PC-3 (cell line): Measurements from ENCODE around the gene RAPGEF4.

Experiments
- EZH2 ChIP-seq: fragments of 300-600 bp; sonication (generic); IDR thresholded peaks from one replicate; pipeline ENCODE4 v1.6.1; 2017; ENCODE audit warnings: antibody characterized with exemption, mild to moderate bottlenecking, low read length; ENCODE audit not compliant: unreplicated experiment
- EZH2phosphoT487 ChIP-seq: fragments of 300-600 bp; sonication (generic); IDR thresholded peaks from 2 replicates; pipeline ENCODE4 v1.6.1; 2018; ENCODE audit warnings: mild to moderate bottlenecking, antibody characterized with exemption, low read length, borderline replicate concordance
- TF ChIP-seq, protein P1 (sequence below): fragments of 300-600 bp; sonication (generic); conservative IDR thresholded peaks from 2 replicates; pipeline ENCODE4 v1.5.1; 2017; ENCODE audit warnings: antibody characterized with exemption, low read depth, mild to moderate bottlenecking, low read length

DNA sequence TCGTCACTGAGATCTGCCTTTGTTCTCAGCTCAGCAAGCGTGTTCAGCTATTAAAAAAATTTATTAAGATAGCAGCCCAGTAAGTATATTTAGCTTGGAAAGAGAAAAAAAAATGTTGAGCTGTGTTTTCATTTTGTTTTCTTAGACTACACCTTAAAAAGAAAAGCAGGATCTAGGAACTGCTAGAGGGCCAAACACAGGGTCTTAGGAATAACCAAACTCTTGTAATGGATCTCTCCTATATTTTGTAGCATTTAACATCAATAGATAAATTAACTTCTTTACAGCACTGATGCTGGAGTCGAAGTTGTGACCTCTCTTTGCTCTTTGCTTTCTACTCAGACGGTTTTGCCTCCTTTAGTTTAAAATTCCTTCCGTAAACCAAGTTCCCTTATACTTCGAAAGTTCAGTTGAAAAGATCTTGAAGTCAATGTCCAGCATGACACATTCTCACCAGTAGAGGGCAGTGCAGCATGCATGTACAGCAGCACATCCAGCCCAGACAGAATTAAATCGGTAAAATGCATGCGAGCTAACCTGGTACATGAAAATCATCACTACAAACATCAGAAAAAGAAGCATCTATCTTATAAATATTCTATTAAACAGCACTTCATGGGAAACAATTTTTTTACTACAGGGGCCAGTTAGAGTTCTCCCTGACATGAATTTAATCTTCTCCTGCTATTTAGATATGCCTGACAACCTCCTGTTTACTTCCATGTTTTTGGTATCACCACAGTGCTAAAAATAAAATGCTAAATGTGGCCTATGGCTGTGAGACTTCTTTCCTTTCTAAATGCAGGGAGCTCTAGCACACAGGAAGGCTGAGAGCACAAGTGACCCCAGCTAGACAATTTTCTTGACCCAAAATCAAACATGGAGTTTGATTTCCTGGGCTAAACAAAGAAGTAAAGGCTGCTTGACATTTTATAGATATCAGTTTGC is 291.8 kb downstream of the RAPGEF4 start:
- TF ChIP-seq, protein P1, sequence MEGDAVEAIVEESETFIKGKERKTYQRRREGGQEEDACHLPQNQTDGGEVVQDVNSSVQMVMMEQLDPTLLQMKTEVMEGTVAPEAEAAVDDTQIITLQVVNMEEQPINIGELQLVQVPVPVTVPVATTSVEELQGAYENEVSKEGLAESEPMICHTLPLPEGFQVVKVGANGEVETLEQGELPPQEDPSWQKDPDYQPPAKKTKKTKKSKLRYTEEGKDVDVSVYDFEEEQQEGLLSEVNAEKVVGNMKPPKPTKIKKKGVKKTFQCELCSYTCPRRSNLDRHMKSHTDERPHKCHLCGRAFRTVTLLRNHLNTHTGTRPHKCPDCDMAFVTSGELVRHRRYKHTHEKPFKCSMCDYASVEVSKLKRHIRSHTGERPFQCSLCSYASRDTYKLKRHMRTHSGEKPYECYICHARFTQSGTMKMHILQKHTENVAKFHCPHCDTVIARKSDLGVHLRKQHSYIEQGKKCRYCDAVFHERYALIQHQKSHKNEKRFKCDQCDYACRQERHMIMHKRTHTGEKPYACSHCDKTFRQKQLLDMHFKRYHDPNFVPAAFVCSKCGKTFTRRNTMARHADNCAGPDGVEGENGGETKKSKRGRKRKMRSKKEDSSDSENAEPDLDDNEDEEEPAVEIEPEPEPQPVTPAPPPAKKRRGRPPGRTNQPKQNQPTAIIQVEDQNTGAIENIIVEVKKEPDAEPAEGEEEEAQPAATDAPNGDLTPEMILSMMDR, result peak; percentile 96
- no peak for TF ChIP-seq EZH2
- no peak for TF ChIP-seq EZH2phosphoT487
